AG04450 (cell line): Measurements from ENCODE around the gene HOXB2. TPM values are rescaled to one million over a fixed set of nuclear protein-coding genes. Genes with fewer than 3 reads are reported as not detected.

Experiments used
- CTCF ChIA-PET: fragments of 300-600, 350-600 bp; formaldehyde crosslinking; extraction: SDS; loops from one replicate; lab custom pipeline; 2022; ENCODE audit warnings: antibody characterized with exemption, inconsistent platforms; lab: Charles Lee
- POLR2A ChIA-PET: fragments of 350-600 bp; formaldehyde crosslinking; extraction: SDS; loops from one replicate; lab custom pipeline; 2021; ENCODE audit warnings: antibody characterized with exemption, inconsistent platforms; lab: Yijun Ruan, JAX
- DNase-seq: peaks from one replicate; pipeline ENCODE4 v3.0.0-alpha.2; 2011; ENCODE audit warnings: low read depth, low spot score
- H3K27ac ChIP-seq: one replicate; pipeline ENCODE4 v1.5.1; 2012; ENCODE audit warnings: low read depth, low read length, control low read depth
- H3K27me3 ChIP-seq: one replicate; pipeline ENCODE4 v1.6.0; 2012; ENCODE audit warnings: low read length; ENCODE audit not compliant: control insufficient read depth, insufficient read depth
- H3K4me3 ChIP-seq: 2 replicates; pipeline ENCODE4 v1.5.1; 2011; ENCODE audit warnings: mild to moderate bottlenecking, low read depth, low read length, control low read depth
- H3K9me3 ChIP-seq: 2 replicates; pipeline ENCODE4 v1.5.1; 2012; ENCODE audit warnings: low read length; ENCODE audit not compliant: control insufficient read depth, insufficient read depth
- polyA plus RNA-seq: library from polyadenylated mRNA; depleted of rRNA; stranded (reverse); fragments of >200 nt; gene quantifications from 2 replicates; pipeline ENCODE4 v1.2.3, GENCODE V29; 2011
- TF ChIP-seq, protein P1 (sequence below): IDR thresholded peaks from 2 replicates; pipeline ENCODE4 v1.5.1; 2011; ENCODE audit warnings: low read depth, low read length, control low read depth, inconsistent platforms

Gene HOXB2
- polyA plus RNA-seq, 1 experiment: 16.3 TPM

DNA sequence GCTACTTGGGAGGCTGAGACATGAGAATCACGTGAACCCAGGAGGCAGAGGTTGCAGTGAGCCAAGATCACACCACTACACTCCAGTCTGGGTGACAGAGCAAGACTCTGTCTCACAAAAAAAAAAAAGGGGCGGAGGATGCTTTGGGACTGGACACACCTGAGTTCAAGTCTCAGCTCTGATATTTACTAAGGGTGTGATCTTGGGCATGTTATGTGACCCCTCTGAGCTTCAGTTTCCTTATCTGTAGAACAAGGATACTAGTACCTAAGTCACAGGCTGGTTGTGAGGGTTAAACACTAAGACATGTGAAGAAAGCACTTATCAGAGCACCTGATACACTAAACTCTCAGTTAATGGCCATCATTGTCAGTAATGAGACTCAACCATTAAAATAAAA lies 40.0 kb downstream of the HOXB2 start:
- CTCF ChIA-PET: interaction anchor here (1.3 kb wide), 1 partner anchor 169 kb away, joined by 3 read pairs; no protein-coding TSS in a partner anchor
- TF ChIP-seq, protein P1, sequence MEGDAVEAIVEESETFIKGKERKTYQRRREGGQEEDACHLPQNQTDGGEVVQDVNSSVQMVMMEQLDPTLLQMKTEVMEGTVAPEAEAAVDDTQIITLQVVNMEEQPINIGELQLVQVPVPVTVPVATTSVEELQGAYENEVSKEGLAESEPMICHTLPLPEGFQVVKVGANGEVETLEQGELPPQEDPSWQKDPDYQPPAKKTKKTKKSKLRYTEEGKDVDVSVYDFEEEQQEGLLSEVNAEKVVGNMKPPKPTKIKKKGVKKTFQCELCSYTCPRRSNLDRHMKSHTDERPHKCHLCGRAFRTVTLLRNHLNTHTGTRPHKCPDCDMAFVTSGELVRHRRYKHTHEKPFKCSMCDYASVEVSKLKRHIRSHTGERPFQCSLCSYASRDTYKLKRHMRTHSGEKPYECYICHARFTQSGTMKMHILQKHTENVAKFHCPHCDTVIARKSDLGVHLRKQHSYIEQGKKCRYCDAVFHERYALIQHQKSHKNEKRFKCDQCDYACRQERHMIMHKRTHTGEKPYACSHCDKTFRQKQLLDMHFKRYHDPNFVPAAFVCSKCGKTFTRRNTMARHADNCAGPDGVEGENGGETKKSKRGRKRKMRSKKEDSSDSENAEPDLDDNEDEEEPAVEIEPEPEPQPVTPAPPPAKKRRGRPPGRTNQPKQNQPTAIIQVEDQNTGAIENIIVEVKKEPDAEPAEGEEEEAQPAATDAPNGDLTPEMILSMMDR: no peak
- no peak for DNase-seq
- Histone ChIP-seq H3K27ac (no peak overlapping the region), H3K27me3 (no peaks in the 10 kb centered on the region), H3K9me3 (no peaks in the 10 kb centered on the region), H3K4me3 (no peak overlapping the region)
- POLR2A ChIA-PET: interaction anchor here (1.7 to 2.0 kb wide), 2 partner anchors 10 to 36 kb away, joined by 6 to 14 read pairs; no protein-coding TSS in a partner anchor

DNA sequence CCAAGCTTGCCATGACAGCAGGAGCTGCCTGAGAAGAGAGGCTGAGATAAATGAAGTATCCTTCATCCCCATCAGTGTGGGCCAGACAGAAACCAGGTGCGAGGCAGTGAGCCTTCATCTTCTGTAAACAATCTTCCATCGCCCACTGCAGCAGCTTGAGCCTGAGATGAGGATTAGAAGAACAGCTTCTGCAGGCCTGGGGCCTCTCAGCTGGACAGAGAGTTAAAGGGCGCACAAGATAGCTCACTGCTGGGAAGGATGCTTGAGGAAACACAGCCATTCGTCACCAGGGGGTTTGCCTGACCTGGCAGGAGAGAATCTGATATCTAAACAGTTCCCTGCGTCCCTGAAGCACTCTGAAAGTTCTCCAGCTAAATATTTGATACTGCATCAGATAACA lies 41.2 kb downstream of the HOXB2 start:
- POLR2A ChIA-PET: interaction anchor here (0.9 to 2.0 kb wide), 12 partner anchors 9 to 79 kb away, joined by 4 to 14 read pairs (median 5); no protein-coding TSS in a partner anchor
- DNase-seq: peak; percentile 89
- TF ChIP-seq, protein P1: no peak

DNA sequence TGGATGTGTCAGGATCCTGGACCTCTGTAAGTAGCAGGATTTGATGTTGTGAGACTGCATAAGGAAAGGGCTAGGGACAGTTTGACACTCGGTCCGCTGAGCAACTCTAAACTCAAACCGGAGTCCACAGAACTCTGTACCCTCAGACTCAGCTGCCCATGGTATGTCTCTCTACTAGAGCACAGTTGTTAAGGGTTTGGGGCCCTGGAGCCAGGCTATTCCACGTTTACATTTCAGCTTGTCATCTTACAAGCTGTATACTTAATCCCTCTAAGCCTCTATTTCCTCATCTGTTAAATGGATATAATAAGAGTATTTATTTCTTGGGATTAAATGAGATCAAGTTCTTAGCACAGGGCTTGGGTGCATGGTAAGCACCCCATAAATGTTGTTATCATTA lies 42.0 kb downstream of the HOXB2 start:
- DNase-seq: no peak
- H3K27me3 ChIP-seq: no peaks in the 10 kb centered on the region
- no peaks in the 10 kb centered on the region for H3K9me3 ChIP-seq
- ChIA-PET POLR2A (interaction anchor here (1.0 to 2.0 kb wide), 8 partner anchors 8 to 80 kb away, joined by 5 to 14 read pairs (median 6); no protein-coding TSS in a partner anchor), CTCF (interaction anchor here (0.9 to 1.7 kb wide), 4 partner anchors 8 to 151 kb away, joined by 3 to 9 read pairs (median 4); no protein-coding TSS in a partner anchor)
- TF ChIP-seq, protein P1: no peak
- H3K4me3 ChIP-seq: no peak overlapping the region
- H3K27ac ChIP-seq: no peak overlapping the region

More for the DNA sequence above, 41.2 kb downstream of the HOXB2 start:
- H3K27me3 ChIP-seq: no peaks in the 10 kb centered on the region
- no peak overlapping the region for H3K4me3 ChIP-seq
- H3K27ac ChIP-seq: peak overlapping the region; percentile 41
- CTCF ChIA-PET: interaction anchor here (0.9 to 1.7 kb wide), 7 partner anchors 8 to 168 kb away, joined by 3 to 9 read pairs (median 4); partner anchors contain the start of gene HOXB5
- H3K9me3 ChIP-seq: no peaks in the 10 kb centered on the region

DNA sequence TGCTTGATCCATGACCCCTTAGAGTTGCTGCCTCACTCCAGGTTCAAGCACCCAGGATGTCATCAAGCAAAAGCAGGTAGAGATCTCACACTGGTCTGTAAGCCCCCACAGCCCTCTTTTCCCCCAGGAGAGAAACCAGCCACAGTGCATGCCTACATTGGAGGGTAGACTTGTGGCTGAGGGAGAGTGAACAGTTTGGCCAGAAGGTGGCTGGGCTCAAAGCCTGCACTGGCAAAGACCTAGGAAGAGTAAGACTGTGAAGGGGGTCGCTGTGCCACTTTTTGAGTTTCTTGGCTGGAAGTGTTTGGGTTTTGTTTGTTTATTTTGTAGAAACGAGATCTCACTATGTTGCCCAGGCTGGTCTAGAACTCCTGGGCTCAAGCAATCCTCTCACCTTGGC lies 42.6 kb downstream of the HOXB2 start:
- TF ChIP-seq, protein P1: no peak
- CTCF ChIA-PET: interaction anchor here (1.6 kb wide), 1 partner anchor 10 kb away, joined by 9 read pairs; no protein-coding TSS in a partner anchor
- Histone ChIP-seq H3K4me3 (no peak overlapping the region), H3K27ac (no peak overlapping the region), H3K27me3 (no peaks in the 10 kb centered on the region), H3K9me3 (no peaks in the 10 kb centered on the region)
- POLR2A ChIA-PET: no interaction called here
- DNase-seq: no peak
